ENCODE data around the gene RTN4RL2.
"Not testable (repeated sequence)": the region's sequence is repeated elsewhere in the genome, so short reads cannot be mapped to it uniquely, and the experiment has no call there.

RTN4RL2 gene

DNA sequence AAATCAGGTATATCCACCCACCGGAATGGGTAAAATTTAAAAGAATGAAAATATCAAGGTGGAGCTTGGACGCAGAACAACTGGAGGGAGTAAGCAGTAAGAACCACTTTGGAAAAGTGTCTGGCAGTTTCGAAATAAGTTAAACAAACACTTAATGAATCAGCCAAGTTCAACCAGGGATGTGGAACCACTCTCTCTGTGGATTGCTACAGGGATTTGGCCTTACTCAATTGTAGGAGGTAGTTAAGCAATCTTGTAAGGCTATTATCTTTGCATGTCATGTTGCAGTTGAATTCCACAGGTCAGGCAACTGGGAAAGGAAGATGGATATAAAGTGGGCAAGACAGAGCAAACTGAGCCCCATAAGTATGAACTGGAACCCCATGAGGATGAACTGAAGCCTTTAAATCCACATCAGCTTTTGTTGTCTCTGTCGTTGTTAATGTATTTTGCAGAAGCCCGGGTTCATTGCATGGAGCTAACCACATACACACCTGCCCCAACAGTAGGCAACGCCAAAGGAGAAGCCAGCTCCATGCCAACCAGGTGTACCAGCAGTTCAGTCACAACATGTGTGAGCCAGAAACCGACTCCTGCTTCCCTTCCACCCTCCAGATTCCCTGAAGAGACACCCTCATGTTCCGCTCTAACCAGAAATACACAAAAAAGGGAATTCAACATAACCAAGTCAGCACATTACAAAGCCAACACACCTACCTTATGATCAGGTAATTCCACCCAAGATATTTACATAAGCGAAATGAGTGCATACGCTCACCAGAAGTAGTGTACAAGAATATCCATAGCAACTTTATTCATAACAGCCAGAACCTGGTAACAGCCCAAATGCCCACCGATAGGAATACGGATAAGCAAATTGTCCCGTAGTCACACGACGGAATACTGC, 25.4 kb upstream of the RTN4RL2 start:
- peak; percentile 56 for DNase-seq

DNA sequence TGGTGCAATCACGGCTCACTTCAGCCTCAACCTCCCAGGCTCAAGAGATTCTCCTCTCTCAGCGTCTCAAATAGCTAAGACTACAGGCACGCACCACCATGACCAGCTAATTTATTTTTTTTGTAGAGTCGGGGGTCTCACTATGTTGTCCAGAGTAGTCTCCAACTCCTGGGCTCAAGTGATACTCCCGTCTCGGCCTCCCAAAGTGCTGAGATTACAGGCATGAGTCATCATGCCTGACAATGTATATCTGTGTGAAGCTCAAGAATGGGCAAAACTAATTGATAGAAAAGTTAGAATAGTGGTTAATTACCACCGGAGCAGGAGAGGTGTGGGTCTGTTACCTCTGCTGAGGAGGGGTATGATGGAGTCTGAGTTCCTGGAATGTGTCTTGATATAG, 24.3 kb upstream of the RTN4RL2 start:
- DNase-seq: no peak

DNA sequence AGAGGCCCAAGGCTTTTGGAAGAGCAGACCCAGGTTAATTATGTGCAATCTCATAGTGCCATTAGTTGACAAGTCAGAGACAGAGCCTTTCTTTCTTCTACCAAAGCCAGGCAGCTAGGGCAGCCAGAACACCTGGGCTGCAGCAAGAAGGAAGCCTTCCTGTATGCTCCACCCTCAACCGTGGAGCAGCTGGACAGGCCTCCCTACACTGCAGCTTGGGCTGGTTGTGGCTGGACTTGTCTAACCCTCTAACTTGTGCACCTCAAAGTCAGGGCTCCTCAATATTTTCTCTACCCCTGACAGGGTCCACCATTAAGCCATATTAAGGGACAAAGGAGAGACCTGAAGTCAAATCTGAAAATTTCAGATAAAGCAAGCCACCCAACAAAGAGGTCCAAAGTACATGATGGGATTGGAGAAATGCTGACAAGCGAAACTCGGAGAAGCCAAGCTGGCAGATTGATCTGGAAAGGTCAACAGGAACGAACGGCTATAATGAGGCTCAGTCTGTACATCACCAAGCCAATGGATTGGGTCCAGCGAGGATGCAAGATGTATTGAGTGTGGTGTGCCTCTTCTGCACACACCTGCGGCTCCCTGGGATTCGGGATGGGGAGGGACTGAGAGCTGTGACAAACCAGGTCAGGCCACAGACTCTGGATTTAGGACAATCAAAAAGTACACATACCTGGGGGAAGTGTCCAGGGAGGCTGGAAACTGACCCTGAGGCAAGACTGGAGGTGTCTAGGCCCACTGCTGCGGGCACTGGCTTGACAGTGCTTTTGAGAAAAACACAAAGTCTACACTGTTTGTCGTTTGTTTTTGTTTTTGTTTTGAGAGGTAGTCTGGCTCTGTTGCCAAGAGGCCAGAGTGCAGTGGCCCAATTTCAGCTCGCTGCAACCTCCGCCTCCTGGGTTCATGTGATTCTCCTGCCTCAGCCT, 21.7 kb upstream of the RTN4RL2 start:
- DNase-seq: peak; percentile 23

GRCh38 chr11:57439786-57440185, 20.5 kb upstream of the RTN4RL2 start:
- no peak for DNase-seq

DNA sequence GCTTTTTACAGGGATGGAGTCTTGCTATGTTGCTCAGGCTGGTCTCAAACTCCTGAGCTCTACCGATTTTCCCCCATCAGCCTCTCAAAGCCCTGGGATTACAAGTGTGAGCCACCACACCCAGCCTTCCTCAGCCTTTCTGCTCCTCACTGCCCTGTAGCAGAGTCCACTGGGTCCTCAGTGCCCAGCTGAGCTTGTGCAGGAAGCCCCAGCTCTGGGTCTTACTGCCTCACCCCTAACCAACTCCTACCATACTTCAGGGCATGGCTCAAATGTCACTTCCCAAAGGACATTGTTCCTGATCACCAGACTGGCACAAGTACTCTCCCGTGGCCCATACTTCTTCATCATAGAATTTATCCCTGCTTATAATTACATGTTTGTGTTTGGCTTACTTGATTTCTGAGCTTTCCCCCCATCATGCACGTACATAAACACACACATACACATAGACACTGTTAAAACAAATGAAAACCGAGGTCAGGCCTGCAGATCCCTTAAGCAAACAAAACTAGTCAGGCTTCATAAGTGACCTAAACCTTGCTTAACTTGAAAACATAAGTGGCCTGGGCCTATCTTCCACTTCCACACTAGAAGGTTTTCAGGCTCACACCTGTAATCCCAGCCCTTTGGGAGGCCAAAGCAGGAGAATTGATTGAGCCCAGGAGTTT, 19.4 kb upstream of the RTN4RL2 start:
- DNase-seq: peak; percentile 92

- no peak for DNase-seq
These were observed 15.8 kb upstream of the RTN4RL2 start for GRCh38 chr11:57444362-57445121.

GRCh38 chr11:57445122-57445394, 15.3 kb upstream of the RTN4RL2 start:
- DNase-seq: not testable (repeated sequence)

DNA sequence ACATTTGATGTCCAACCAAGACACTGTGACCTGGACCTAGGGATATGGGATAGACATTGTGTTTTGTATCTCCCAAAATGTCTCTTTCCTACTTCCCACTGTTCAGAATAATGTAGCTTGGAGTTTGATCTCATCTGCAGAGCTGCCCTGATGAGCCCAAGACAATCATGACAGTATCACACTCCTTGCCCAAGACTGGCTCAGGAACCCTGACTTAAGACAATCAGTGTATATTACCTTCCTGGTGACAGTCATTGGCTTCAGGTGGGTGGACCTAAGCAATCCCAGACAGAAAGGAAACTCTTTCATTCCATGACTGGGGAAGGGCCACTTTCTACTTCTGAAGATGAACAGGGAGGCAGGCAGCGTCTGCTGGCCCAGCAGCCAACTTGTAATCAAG, 14.3 kb upstream of the RTN4RL2 start:
- DNase-seq: no peak

- DNase-seq: peak; percentile 90
These were observed 6.7 kb upstream of the RTN4RL2 start for GRCh38 chr11:57453543-57454177.

GRCh38 chr11:57456960-57457642, 3.2 kb upstream of the RTN4RL2 start:
- DNase-seq: peak; percentile 61

GRCh38 chr11:57457643-57458023, 2.7 kb upstream of the RTN4RL2 start:
- DNase-seq: no peak

- peak; percentile 10 for DNase-seq
These were observed 2.3 kb upstream of the RTN4RL2 start for GRCh38 chr11:57458060-57458409.

DNA sequence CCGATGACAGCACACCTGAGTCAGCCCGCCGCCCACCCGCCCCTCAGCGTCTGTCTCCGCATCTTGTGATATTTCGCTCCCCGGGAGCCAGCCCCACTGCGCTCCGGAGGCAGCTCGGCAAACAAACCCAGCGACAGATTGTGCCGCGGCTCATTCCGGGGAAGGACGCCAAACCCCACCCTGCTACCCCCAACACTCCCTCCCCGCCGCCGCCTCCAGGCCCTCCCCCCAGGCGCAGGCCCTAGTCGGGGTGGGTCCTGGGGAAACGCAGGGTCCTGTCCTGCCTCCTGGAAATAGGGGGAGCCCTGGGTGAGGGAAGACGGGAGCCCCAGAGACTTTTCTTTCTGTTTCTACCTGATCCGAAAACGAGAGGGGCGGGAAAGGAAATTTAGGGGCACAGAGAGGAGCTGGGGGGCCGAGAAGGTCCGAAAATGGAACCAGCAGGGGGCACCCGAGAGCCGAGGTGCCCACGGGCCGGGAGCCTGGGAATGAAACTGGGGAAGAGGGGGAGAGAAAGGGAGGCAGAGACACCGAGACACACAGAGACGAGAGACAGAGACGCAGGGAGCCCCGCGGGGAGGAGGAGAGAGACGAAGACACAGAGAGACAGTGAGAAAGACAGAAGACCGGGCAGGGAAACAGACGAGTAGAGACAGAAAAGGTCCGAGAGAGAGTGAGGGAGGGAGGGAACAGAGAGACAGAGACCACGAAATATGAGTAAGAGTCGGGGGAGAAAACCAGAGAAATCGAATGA, 1.7 kb upstream of the RTN4RL2 start:
- DNase-seq: peak; percentile 21

DNA sequence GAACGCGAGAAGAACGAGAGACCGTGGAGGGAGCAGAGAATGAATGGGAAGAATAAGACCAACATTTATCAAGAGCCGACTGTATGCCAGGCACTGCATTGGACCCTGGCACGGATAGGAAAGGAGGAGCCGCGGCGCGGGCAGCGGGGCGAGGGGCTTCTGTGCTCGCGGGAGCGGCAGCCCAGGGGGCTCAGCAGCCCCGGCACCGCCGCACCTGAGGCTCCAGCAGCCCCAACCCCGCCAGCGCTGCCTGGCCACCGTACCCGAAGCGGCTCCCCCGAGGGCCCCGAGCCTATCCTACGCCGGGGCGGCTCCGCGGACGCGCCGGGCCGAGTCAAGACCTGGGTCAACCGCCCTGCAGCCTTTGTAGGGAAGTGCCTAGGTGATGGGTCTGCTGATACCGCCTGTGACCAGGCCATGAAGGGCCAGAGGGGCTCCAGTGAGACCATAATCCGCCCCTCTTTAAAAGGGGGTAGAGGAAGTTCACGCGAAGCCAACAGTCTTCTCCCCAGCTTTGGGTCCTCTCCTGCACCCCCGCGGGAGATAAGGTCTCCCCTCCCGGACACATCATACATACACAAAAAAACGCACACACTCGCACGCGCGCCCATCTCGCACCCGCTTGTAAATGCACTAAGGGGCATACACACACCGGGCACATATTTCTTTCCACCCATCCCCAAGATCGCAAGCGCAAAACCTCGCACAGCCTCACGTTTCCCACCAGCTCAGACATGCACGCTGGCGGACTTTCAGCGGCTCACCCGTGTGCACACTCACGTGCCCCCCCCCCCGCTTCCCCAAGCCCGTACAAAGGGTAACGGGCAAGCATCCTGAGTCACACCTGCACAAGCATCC, 935 bp upstream of the RTN4RL2 start:
- DNase-seq: no peak

DNA sequence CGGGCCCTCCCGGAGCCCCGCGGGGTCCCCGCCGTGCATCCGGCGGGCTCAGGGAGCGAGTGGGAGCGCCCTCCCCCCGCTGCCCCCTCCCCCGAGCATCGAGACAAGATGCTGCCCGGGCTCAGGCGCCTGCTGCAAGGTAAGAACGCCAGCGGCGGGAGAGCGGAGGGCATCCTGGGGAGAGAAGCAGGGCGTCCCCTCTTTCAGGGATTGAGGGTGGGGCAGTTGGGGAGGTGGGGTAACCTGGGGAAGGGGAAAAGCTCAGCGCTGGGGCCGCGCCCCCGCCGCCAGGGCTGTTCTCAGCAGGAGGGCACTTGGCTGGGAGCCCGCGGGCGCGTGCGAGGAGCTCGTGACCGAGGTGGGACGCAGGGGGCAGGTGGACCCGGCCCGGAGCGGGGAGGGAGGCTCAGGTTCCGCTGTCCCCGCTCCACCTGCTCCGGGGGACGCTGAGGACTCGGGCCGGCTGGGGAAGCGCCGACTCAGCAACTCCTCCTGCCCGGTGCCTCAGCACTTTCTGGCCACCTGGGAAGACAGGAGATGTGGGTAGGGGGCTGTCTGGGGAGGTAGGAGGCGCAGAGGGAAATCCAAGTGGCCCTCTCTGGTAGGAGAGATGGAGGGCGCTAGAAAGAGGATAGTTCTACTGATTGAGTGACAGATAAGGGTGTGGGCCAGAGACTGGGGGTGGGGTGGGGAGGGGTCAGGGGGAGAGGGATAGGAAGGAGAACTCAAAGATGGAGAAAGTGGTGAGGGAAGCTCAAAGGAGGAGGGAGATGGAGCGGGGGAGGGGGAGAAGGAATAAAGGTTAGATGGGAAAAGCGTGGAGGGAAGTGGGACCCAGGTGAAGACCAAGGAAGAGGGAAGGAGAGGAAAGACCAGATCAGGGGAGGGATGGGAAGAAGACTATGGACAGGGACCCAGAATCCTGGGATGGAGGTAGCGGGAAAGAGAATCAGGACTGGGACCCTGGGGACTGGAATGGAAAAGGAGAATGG, 726 bp downstream of the RTN4RL2 start:
- peak; percentile 22 for DNase-seq

DNA sequence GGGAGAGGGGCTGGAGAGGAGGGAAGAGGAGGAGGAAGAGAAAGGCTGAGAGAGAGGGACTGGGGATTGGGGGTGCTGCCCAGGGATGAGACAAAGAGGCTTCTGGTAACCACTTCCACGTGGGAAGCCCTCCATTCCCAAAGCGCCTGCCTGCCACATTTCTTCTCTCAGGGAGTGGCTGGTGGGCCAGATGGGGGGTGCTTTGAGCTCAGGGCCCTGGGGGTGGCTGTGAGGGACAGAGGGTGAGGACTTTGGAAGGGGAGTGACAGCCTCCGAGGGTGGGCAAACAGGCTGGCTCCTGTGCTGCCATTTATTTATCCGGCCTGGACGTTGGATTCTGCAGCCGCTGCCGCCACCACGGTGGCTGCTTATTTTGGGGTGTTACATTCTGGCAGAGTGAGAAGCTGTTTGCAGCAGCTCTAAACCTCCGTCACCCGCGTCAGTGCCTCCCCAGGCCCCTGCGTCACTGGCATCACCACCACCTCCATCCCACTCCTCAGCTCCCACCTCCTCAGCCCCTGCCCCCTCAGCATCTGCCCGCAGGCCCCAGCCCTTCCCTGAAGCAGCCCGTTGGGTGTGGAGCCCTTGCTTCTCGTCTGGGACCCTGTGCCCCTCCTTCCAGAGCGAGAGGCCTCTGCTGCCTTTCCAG, 1.6 kb downstream of the RTN4RL2 start:
- no peak for DNase-seq

DNA sequence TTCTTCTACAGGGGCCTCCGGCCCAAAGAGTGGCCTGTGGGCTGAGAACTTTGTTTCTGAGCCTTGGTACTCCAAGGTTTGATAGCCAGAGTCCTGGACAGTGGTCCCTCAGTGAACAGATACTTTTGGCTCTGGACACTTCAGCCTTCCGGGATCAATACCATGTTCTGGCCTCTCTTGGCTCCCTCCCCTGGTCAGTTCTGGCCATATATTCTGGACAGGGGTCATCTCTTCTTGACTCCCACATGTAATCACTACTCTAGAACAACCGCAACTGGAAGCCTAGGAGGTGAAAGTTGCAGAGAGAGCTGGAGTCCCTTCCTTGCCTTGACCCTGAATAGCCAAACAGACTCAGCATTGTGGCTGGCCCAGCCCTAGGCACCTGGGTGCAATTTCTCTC, 2.3 kb downstream of the RTN4RL2 start:
- DNase-seq: no peak

Measured in NCI-H510A treated with DMSO at 0.1 percent for 48 hours (cell line).